Lower leg skin (tissue), 4 donors: ENCODE data around the gene SUPT16H. TPM values are rescaled to one million over a fixed set of nuclear protein-coding genes. Genes with fewer than 3 reads are reported as not detected.

Experiments used
- DNase-seq, 2 donors: peaks; one replicate each; pipeline ENCODE4 v3.0.0-alpha.2; 2019; ENCODE audit warnings: low spot score in 2 of 2
- H3K4me3 ChIP-seq: fragments of 200-600 bp; sonication (generic); 2 replicates; pipeline ENCODE4 v1.5.1; 2017; ENCODE audit warnings: mild to moderate bottlenecking, low read depth; ENCODE audit not compliant: poor library complexity, severe bottlenecking
- CTCF ChIP-seq, 3 donors: fragments of 450-650 bp; IDR thresholded peaks; one replicate each; pipeline ENCODE4 v1.5.1; 2016; ENCODE audit warnings: antibody characterized with exemption in 3 of 3, mild to moderate bottlenecking in 3 of 3, moderate library complexity in 2 of 3
- POLR2A ChIP-seq, 2 donors: fragments of 450-650 bp; IDR thresholded peaks; one replicate each; pipeline ENCODE4 v1.6.1; 2016 to 2017; ENCODE audit warnings: antibody characterized with exemption in 2 of 2, mild to moderate bottlenecking in 1 of 2, moderate library complexity in 1 of 2
- WGBS, 2 donors: methylation state at CpG; one replicate each; pipeline ENCODE4 v1.1.5; 2018; 5-methylcytosine and 5-hydroxymethylcytosine counted together
- intact Hi-C: fragments of 100-400 bp; cut with DNase I; formaldehyde crosslinking; loops from one replicate; pipeline ENCODE4 v1.15.0; 2023; ENCODE audit warnings: low total_unique reads
- total RNA-seq, 4 donors: library from RNA; depleted of rRNA; stranded (reverse); fragments of >200 nt; gene quantifications; one replicate each; pipeline ENCODE4 v1.1.0, GENCODE V29; 2016

SUPT16H gene
- total RNA-seq, 4 donors from 2014 or later, result 35.7 to 50.3 (median 45.8) TPM

- H3K4me3 ChIP-seq, result no peak overlapping the region
- TF ChIP-seq POLR2A (IDR thresholded peaks at IDR 0.05), result no peak
- no peak for TF ChIP-seq CTCF (IDR thresholded peaks at IDR 0.05)
- no peak for DNase-seq
- 0% methylated on average over 1 of the region's 1 CpG for WGBS, 2 donors
- intact Hi-C loops, result no loop called here
These were observed 11.6 kb upstream of the SUPT16H start for GRCh38 chr14:21395450-21395849.

- intact Hi-C loops, result no loop called here
- no peak for TF ChIP-seq POLR2A (IDR thresholded peaks at IDR 0.05)
- TF ChIP-seq CTCF (IDR thresholded peaks at IDR 0.05), result no peak
- peak in 1 of 2 donors; percentile 19 for DNase-seq
- no peak overlapping the region for H3K4me3 ChIP-seq
- 88 to 92% methylated on average over 7 of the region's 7 CpGs for WGBS, 2 donors
These were observed 1.5 kb upstream of the SUPT16H start for GRCh38 chr14:21385188-21385904.

- peak overlapping the region; percentile 71 for H3K4me3 ChIP-seq
- intact Hi-C loops, result no loop called here
- WGBS, 2 donors, result 0 to 2% methylated on average over 12 of the region's 12 CpGs
- no peak for TF ChIP-seq POLR2A (IDR thresholded peaks at IDR 0.05)
- no peak for TF ChIP-seq CTCF (IDR thresholded peaks at IDR 0.05)
- DNase-seq, result no peak
These were observed 654 bp upstream of the SUPT16H start for GRCh38 chr14:21384494-21384851.

- DNase-seq, result peak; percentile 22 to 91
- TF ChIP-seq CTCF (IDR thresholded peaks at IDR 0.05) (no peak), POLR2A (IDR thresholded peaks at IDR 0.05) (no peak)
- WGBS, 2 donors, result 0% methylated on average over 39 of the region's 39 CpGs
- intact Hi-C loops, result no loop called here
- H3K4me3 ChIP-seq, result peak overlapping the region; percentile 71
These were observed 652 bp downstream of the SUPT16H start for GRCh38 chr14:21382886-21383847.

- TF ChIP-seq CTCF (IDR thresholded peaks at IDR 0.05) (no peak), POLR2A (IDR thresholded peaks at IDR 0.05) (no peak)
- no peak overlapping the region for H3K4me3 ChIP-seq
- DNase-seq, result no peak
- intact Hi-C loops, result no loop called here
These were observed 1.7 kb downstream of the SUPT16H start for GRCh38 chr14:21382095-21382494.
